Measurements from ENCODE around the gene TMEFF2.

The TMEFF2 gene, protein sequence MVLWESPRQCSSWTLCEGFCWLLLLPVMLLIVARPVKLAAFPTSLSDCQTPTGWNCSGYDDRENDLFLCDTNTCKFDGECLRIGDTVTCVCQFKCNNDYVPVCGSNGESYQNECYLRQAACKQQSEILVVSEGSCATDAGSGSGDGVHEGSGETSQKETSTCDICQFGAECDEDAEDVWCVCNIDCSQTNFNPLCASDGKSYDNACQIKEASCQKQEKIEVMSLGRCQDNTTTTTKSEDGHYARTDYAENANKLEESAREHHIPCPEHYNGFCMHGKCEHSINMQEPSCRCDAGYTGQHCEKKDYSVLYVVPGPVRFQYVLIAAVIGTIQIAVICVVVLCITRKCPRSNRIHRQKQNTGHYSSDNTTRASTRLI

DNA sequence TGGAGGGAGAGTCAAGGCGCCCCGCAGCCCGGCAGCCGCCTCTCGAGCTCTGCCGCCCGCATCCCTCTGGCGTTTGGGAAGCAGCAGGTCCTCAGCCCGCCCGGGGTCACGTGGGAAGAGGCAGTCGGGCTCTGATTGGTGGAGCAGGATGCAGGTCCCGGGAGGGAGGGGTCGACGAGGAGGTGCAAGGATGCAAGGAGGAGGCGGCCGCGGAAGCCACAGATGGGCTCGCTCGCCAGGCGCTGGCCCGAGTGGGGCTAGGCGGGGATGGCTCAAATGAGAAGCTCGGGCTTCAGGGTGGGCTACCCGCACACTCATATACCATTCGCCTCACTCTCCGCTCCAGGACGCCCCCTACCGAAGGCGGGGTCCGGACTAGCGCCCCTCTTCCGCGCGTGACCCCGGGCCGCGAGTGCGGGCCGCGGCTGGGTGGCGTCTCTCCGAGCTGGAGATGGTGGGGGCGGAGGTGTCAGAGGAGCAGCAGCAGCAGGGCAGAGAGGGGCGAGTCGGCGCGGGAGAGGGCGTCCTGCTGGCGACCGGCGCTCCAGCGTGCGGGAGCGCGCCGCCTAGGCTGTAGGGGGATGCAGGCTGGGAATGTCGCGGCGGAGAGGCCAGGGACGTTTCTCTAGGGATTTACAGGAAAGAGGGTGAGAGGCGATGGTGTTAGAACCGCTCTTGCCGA lies at the start of gene TMEFF2:
Gene TMEFF2 (minus strand): TSS at position 68 of the 682 bp plus-strand sequence. CDS start 409 bp downstream, outside the sequence.
- DNase-seq (ENCODE audit: extremely low read depth, low read depth), result peak; percentile 48

DNA sequence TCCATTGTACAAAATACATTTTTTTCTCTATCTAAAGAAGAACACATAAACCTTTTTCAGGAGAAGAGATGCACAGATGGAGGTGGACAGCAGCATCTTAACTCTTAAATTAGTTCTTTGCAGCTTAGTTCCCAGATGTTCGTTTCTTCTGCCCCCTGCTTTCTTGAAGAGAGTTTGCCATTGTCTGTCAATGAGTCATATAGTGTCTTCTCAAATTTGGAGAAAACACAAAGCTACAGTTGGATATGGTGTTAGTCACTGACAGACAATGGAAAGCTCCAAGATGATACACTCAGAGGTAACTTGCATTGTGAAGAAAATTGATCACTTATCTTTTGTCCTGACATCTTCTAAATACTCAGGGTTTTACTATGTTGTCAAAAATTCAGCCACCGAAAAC lies 48.8 kb upstream of the TMEFF2 start:
- DNase-seq (ENCODE audit: extremely low read depth, low read depth), result no peak
- TF ChIP-seq, protein P1, sequence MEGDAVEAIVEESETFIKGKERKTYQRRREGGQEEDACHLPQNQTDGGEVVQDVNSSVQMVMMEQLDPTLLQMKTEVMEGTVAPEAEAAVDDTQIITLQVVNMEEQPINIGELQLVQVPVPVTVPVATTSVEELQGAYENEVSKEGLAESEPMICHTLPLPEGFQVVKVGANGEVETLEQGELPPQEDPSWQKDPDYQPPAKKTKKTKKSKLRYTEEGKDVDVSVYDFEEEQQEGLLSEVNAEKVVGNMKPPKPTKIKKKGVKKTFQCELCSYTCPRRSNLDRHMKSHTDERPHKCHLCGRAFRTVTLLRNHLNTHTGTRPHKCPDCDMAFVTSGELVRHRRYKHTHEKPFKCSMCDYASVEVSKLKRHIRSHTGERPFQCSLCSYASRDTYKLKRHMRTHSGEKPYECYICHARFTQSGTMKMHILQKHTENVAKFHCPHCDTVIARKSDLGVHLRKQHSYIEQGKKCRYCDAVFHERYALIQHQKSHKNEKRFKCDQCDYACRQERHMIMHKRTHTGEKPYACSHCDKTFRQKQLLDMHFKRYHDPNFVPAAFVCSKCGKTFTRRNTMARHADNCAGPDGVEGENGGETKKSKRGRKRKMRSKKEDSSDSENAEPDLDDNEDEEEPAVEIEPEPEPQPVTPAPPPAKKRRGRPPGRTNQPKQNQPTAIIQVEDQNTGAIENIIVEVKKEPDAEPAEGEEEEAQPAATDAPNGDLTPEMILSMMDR (IDR thresholded peaks at IDR 0.05; ENCODE audit: low read depth, low read length), result no peak

More for the DNA sequence above, at the start of gene TMEFF2:
- TF ChIP-seq, protein P1 (IDR thresholded peaks at IDR 0.05; ENCODE audit: low read depth, low read length), result peak; percentile 25

DNA sequence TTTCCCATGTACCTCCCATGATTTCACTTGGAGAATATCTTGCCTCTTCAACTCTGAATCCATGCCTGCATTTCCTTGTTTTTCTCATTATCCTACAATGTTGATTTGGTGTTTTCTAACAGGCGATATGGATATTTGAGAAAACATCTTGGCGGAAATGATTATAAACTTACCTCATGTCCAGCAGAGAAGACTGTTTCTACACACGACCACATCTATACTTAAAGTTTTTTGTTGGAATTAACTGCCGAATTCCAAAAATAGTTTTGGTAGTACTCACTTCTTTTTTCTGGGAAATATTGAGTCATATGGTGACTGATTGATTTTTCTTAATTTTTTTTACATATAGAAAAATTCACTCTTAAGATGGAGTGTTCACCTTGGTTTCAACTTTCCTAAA lies 41.4 kb upstream of the TMEFF2 start:
- DNase-seq (ENCODE audit: extremely low read depth, low read depth), result no peak
- TF ChIP-seq, protein P1 (IDR thresholded peaks at IDR 0.05; ENCODE audit: low read depth, low read length), result no peak

DNA sequence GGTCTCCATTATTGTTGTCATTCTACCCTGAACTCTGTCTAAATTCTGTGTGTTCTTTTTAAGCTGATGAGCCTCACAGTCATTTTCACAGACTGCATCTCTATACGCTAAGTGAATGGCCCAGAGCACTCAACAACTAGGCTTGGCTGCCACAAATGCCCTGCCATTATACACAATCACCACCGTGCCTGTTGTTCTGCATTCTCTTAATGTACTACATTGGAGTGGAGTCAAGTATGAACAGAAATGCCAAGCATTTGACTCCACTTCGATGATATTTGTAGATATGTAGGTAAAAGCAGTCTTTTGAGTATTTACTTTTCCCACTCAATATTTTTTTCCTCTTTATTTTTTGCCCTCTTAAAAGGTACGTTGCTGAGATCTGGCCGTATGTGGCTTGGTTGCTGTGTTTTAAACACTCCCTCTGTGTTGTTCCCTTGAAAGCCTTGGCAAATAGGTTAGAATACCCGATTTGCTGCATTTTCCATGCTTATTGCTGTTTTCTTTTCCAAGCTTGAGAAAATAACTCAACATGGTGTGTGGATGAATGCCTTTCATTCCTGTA lies 36.2 kb upstream of the TMEFF2 start:
- no peak for DNase-seq (ENCODE audit: extremely low read depth, low read depth)
- TF ChIP-seq, protein P1 (IDR thresholded peaks at IDR 0.05; ENCODE audit: low read depth, low read length), result no peak

DNA sequence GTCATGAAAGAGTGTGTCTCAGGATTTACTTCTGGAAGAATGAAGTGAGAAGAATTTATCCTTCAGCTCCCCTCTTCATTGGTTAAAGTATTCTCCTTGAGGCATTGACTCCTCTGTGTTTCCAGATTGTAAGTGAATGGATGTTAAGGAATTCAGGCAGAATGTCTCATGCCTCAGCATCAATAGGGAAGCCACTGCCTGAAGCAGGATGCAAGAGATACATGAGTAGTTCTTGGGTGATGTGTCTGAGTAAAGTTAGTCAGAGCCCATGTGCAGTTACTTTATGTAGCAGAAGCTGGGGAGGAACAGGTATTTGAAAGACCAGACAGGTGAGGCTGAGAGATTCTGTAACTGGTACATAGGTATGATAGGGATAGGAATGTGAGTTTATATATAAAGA lies 34.0 kb upstream of the TMEFF2 start:
- DNase-seq (ENCODE audit: extremely low read depth, low read depth), result no peak
- TF ChIP-seq, protein P1 (IDR thresholded peaks at IDR 0.05; ENCODE audit: low read depth, low read length), result no peak

DNA sequence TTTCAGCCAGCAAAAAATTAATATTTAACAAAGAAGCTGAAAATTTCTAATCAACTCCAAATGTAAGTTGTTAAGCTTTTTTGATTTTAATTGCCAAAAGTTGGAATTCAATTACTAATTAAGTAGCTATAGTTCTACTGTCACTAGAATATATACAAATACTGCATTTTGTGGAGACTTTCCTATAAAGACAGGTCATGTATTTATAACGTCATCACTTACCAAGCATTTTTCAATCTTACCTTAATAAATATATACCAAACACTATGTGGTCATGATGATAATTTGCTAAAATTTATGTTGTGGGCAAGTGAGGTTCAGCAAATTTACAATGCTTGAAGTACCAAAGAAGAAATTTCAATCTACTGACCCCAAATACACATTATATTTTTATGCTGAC lies 24.2 kb upstream of the TMEFF2 start:
- TF ChIP-seq, protein P1 (IDR thresholded peaks at IDR 0.05; ENCODE audit: low read depth, low read length), result no peak
- no peak for DNase-seq (ENCODE audit: extremely low read depth, low read depth)

DNA sequence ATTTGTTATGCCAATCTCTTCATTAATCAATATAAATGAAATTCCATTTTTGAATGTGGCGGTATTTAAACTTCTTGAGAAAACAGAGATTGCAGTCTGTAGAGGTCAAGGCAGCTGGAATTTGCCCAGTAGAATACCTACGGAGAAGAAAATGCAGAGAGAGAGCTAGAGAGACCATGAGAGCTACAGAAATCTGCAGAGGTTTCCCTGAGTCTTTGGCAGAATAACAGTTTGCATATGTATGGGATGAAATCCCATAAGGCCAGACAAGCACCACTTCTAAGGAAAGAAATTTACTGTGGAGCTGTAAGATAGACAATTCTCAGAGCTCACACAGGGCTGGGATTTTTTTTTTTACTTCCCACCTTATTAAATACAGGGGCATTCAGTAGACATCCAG lies 23.6 kb upstream of the TMEFF2 start:
- TF ChIP-seq, protein P1 (IDR thresholded peaks at IDR 0.05; ENCODE audit: low read depth, low read length), result no peak
- no peak for DNase-seq (ENCODE audit: extremely low read depth, low read depth)
